Measurements from ENCODE around the gene PAFAH1B1. TPM values are rescaled to one million over a fixed set of nuclear protein-coding genes. Genes with fewer than 3 reads are reported as not detected.
"Not testable (repeated sequence)": the region's sequence is repeated elsewhere in the genome, so short reads cannot be mapped to it uniquely, and the experiment has no call there.

The PAFAH1B1 gene
- total RNA-seq (2014; rRNA removed; shearing (Covaris generic)), result 70.3 and 181 TPM in 2 replicates

GRCh38 chr17:2592971-2593820 is at the start of gene PAFAH1B1:
Gene PAFAH1B1, plus strand, starts transcription at chr17:2593654. Its CDS starts 44,635 bp downstream, at chr17:2638289.
- DNase-seq (ENCODE audit: low spot score), result peak; percentile 91
- in situ Hi-C loops (cut with HindIII; ENCODE audit: low sequenced_read_pairs), result no loop called here

GRCh38 chr17:2545393-2545792 is 48.1 kb upstream of the PAFAH1B1 start:
- in situ Hi-C loops (cut with HindIII; ENCODE audit: low sequenced_read_pairs), result no loop called here
- DNase-seq (ENCODE audit: low spot score), result no peak

GRCh38 chr17:2547176-2547575 is 46.3 kb upstream of the PAFAH1B1 start:
- in situ Hi-C loops (cut with HindIII; ENCODE audit: low sequenced_read_pairs), result no loop called here
- DNase-seq (ENCODE audit: low spot score), result no peak

GRCh38 chr17:2548026-2548425 is 45.4 kb upstream of the PAFAH1B1 start:
- DNase-seq (ENCODE audit: low spot score); in situ Hi-C loops (cut with HindIII; ENCODE audit: low sequenced_read_pairs): not testable (repeated sequence)

- no peak for DNase-seq (ENCODE audit: low spot score)
- in situ Hi-C loops (cut with HindIII; ENCODE audit: low sequenced_read_pairs), result no loop called here
Measured at GRCh38 chr17:2549392-2550211, 43.9 kb upstream of the PAFAH1B1 start.

- DNase-seq (ENCODE audit: low spot score), result no peak
- in situ Hi-C loops (cut with HindIII; ENCODE audit: low sequenced_read_pairs), result no loop called here
Measured at GRCh38 chr17:2551493-2551892, 42.0 kb upstream of the PAFAH1B1 start.

GRCh38 chr17:2551928-2552327 is 41.5 kb upstream of the PAFAH1B1 start:
- in situ Hi-C loops (cut with HindIII; ENCODE audit: low sequenced_read_pairs), result no loop called here
- no peak for DNase-seq (ENCODE audit: low spot score)

- DNase-seq (ENCODE audit: low spot score), result no peak
- in situ Hi-C loops (cut with HindIII; ENCODE audit: low sequenced_read_pairs), result no loop called here
Measured at GRCh38 chr17:2560658-2561057, 32.8 kb upstream of the PAFAH1B1 start.

- DNase-seq (ENCODE audit: low spot score), result no peak
- in situ Hi-C loops (cut with HindIII; ENCODE audit: low sequenced_read_pairs), result no loop called here
Measured at GRCh38 chr17:2562162-2562858, 31.1 kb upstream of the PAFAH1B1 start.

GRCh38 chr17:2563061-2563460 is 30.4 kb upstream of the PAFAH1B1 start:
- in situ Hi-C loops (cut with HindIII; ENCODE audit: low sequenced_read_pairs), result no loop called here
- no peak for DNase-seq (ENCODE audit: low spot score)

GRCh38 chr17:2563543-2563942 is 29.9 kb upstream of the PAFAH1B1 start:
- no peak for DNase-seq (ENCODE audit: low spot score)
- in situ Hi-C loops (cut with HindIII; ENCODE audit: low sequenced_read_pairs), result no loop called here

- in situ Hi-C loops (cut with HindIII; ENCODE audit: low sequenced_read_pairs), result no loop called here
- no peak for DNase-seq (ENCODE audit: low spot score)
Measured at GRCh38 chr17:2564877-2565276, 28.6 kb upstream of the PAFAH1B1 start.

GRCh38 chr17:2566056-2566455 is 27.4 kb upstream of the PAFAH1B1 start:
- in situ Hi-C loops (cut with HindIII; ENCODE audit: low sequenced_read_pairs), result no loop called here
- no peak for DNase-seq (ENCODE audit: low spot score)

- in situ Hi-C loops (cut with HindIII; ENCODE audit: low sequenced_read_pairs), result no loop called here
- no peak for DNase-seq (ENCODE audit: low spot score)
Measured at GRCh38 chr17:2571523-2572303, 21.7 kb upstream of the PAFAH1B1 start.

GRCh38 chr17:2572304-2572609 is 21.2 kb upstream of the PAFAH1B1 start:
- in situ Hi-C loops (cut with HindIII; ENCODE audit: low sequenced_read_pairs); DNase-seq (ENCODE audit: low spot score): not testable (repeated sequence)

- DNase-seq (ENCODE audit: low spot score), result no peak
- in situ Hi-C loops (cut with HindIII; ENCODE audit: low sequenced_read_pairs), result no loop called here
Measured at GRCh38 chr17:2580151-2580550, 13.3 kb upstream of the PAFAH1B1 start.

- DNase-seq (ENCODE audit: low spot score), result no peak
- in situ Hi-C loops (cut with HindIII; ENCODE audit: low sequenced_read_pairs), result no loop called here
Measured at GRCh38 chr17:2580661-2581060, 12.8 kb upstream of the PAFAH1B1 start.

GRCh38 chr17:2582493-2582892 is 11.0 kb upstream of the PAFAH1B1 start:
- in situ Hi-C loops (cut with HindIII; ENCODE audit: low sequenced_read_pairs), result no loop called here
- no peak for DNase-seq (ENCODE audit: low spot score)

- in situ Hi-C loops (cut with HindIII; ENCODE audit: low sequenced_read_pairs), result no loop called here
Measured at GRCh38 chr17:2591040-2591640, 2.3 kb upstream of the PAFAH1B1 start.

More at GRCh38 chr17:2591040-2591640, 2.3 kb upstream of the PAFAH1B1 start:
- no peak for DNase-seq (ENCODE audit: low spot score)
